Neural cell (in vitro differentiated cells): ENCODE data around the gene HOXC12. TPM values are rescaled to one million over a fixed set of nuclear protein-coding genes. Genes with fewer than 3 reads are reported as not detected.

Source experiments
- H2AFZ ChIP-seq: fragments of 200-600, 300-800 bp; sonication (generic), shearing (Covaris generic); 2 replicates; pipeline ENCODE4 v1.6.0; 2014; ENCODE audit warnings: low read depth, mild to moderate bottlenecking, antibody characterized with exemption, low read length, moderate library complexity
- H3F3A ChIP-seq: fragments of 200-600 bp; shearing (Covaris generic); 2 replicates; pipeline ENCODE4 v1.6.1; 2016; ENCODE audit warnings: mild to moderate bottlenecking, moderate library complexity, mixed read lengths, antibody characterized with exemption, low read length; ENCODE audit not compliant: insufficient read depth, poor library complexity, severe bottlenecking
- H3K27ac ChIP-seq: fragments of 200-600, 300-800 bp; sonication (generic), shearing (Covaris generic); 2 replicates; pipeline ENCODE4 v1.5.1; 2014; ENCODE audit warnings: mild to moderate bottlenecking, low read length, moderate library complexity
- H3K27me3 ChIP-seq: fragments of 300-800, 200-600 bp; sonication (generic), shearing (Covaris generic); 2 replicates; pipeline ENCODE4 v1.6.0; 2014; ENCODE audit warnings: mild to moderate bottlenecking, low read depth, low read length, moderate library complexity; ENCODE audit not compliant: insufficient read depth
- H3K36me3 ChIP-seq: fragments of 300-800, 200-600 bp; sonication (generic), shearing (Covaris generic); 2 replicates; pipeline ENCODE4 v1.5.1; 2014; ENCODE audit warnings: mild to moderate bottlenecking, antibody characterized with exemption, low read length, moderate library complexity; ENCODE audit not compliant: insufficient read depth
- H3K4me2 ChIP-seq: fragments of 300-800, 200-600 bp; sonication (generic), shearing (Covaris generic); 2 replicates; pipeline ENCODE4 v1.6.0; 2014; ENCODE audit warnings: mild to moderate bottlenecking, low read length
- H3K4me3 ChIP-seq: fragments of 300-800, 200-600 bp; sonication (generic), shearing (Covaris generic); 2 replicates; pipeline ENCODE4 v1.5.1; 2014; ENCODE audit warnings: mild to moderate bottlenecking, low read length, moderate library complexity
- H3K79me2 ChIP-seq: fragments of 200-600 bp; shearing (Covaris generic); replicated peaks from 2 replicates; pipeline ENCODE4 v1.6.0; 2014; ENCODE audit warnings: mild to moderate bottlenecking, low read length, moderate library complexity; ENCODE audit not compliant: insufficient read depth
- H3K9ac ChIP-seq: fragments of 300-800, 200-600 bp; sonication (generic), shearing (Covaris generic); 2 replicates; pipeline ENCODE4 v1.6.1; 2016; ENCODE audit warnings: mild to moderate bottlenecking, low read length, mixed read lengths
- H3K9me2 ChIP-seq: fragments of 200-600 bp; shearing (Covaris generic); 2 replicates; pipeline ENCODE4 v1.6.1; 2016; ENCODE audit warnings: mild to moderate bottlenecking, low read length, mixed read lengths; ENCODE audit not compliant: insufficient read depth
- H3K9me3 ChIP-seq: fragments of 200-600, 300-800 bp; sonication (generic), shearing (Covaris generic); 2 replicates; pipeline ENCODE4 v1.6.1; 2016; ENCODE audit warnings: mild to moderate bottlenecking, mixed run types, low read length, moderate library complexity, mixed read lengths
- H4K20me1 ChIP-seq: fragments of 200-600 bp; shearing (Covaris generic); 2 replicates; pipeline ENCODE4 v1.6.1; 2016; ENCODE audit warnings: mild to moderate bottlenecking, mixed run types; ENCODE audit not compliant: insufficient read depth
- EP300 ChIP-seq: fragments of 450-650 bp; conservative IDR thresholded peaks from 2 replicates; pipeline ENCODE4 v1.6.1; 2014; ENCODE audit warnings: antibody characterized with exemption, mild to moderate bottlenecking, moderate library complexity; ENCODE audit not compliant: poor library complexity, severe bottlenecking
- EZH2 ChIP-seq: fragments of 200-600, 300-800 bp; shearing (Covaris generic), sonication (generic); IDR thresholded peaks from 2 replicates; pipeline ENCODE4 v1.6.1; 2014; ENCODE audit warnings: antibody characterized with exemption, low read length, borderline replicate concordance, mild to moderate bottlenecking; ENCODE audit not compliant: insufficient read depth, poor library complexity, severe bottlenecking
- MXI1 ChIP-seq: fragments of 450-650 bp; conservative IDR thresholded peaks from 2 replicates; pipeline ENCODE4 v1.6.1; 2014; ENCODE audit warnings: antibody characterized with exemption, mild to moderate bottlenecking; ENCODE audit not compliant: poor library complexity, severe bottlenecking
- POLR2AphosphoS5 ChIP-seq: IDR thresholded peaks from 2 replicates; pipeline ENCODE4 v1.6.1; 2012
- RAD21 ChIP-seq: fragments of 450-650 bp; conservative IDR thresholded peaks from 2 replicates; pipeline ENCODE4 v1.6.1; 2014; ENCODE audit warnings: antibody characterized with exemption, mild to moderate bottlenecking, moderate library complexity
- SMC3 ChIP-seq: fragments of 450-650 bp; conservative IDR thresholded peaks from 2 replicates; pipeline ENCODE4 v1.6.1; 2014; ENCODE audit warnings: antibody characterized with exemption, mild to moderate bottlenecking, moderate library complexity; ENCODE audit not compliant: poor library complexity
- TAF1 ChIP-seq: IDR thresholded peaks from 2 replicates; pipeline ENCODE4 v1.6.1; 2012; ENCODE audit warnings: low read depth
- polyA plus RNA-seq: library from polyadenylated mRNA; depleted of rRNA; stranded (reverse); fragments of >200 nt; gene quantifications from 2 replicates; pipeline ENCODE4 v1.2.3, GENCODE V29; 2014
- TF ChIP-seq, protein P1 (sequence below): fragments of 450-650 bp; IDR thresholded peaks from 2 replicates; pipeline ENCODE4 v1.5.1; 2014; ENCODE audit warnings: antibody characterized with exemption, mild to moderate bottlenecking, moderate library complexity; ENCODE audit not compliant: poor library complexity, severe bottlenecking
- TF ChIP-seq, protein P2 (sequence below): IDR thresholded peaks from 2 replicates; pipeline ENCODE4 v1.6.1; 2012; ENCODE audit warnings: borderline replicate concordance

Gene HOXC12
- polyA plus RNA-seq, 1 donor from 2014 or later, result not detected

DNA sequence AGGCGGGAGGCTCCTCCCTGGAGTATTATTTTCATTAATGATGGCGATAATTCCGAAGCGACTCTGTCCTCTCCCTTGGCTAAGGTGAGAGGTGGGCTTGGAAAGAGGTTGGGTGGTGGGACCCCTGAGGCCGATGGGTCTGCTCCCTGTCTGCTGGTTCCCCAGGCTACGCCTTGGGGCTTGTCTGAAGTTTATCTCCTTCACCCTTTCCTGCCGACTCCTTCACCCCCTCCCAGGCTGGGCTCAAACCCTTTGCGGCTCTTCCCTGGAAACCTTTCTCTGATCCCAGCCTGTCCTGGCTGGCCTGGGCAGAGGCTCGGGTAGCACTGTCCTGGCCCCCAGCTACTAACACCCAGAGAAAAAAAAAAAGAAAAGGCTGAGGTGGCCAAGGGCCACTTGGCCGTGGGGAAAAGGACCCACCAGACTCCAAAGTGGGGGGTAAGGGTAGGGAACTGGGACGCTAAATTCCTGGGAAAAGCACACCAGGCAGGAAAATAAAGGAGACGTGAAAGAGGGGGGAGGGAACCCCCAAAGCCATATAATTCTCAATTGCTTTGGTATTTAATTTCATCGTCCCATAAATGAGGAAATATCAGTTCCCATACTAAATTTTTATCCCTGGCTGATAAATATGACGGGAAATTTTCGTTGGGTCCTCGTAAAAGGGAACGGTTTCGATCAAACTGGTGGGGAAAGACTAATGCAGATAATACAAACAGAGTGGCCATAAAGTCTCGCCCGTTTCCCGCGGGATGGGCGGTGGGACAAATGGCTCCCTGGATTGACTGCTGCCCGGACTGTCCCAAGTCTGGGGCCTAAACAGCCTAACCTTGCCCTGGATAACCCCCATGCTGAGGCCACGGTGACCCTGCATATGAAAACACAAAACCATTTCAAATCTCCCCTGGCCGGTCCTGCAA lies 28.2 kb downstream of the HOXC12 start:
- Histone ChIP-seq H3K4me2 (no peak overlapping the region), H4K20me1 (no peaks in the 10 kb centered on the region), H3K27ac (no peak overlapping the region), H3F3A (no peaks in the 10 kb centered on the region), H3K9ac (no peak overlapping the region), H3K4me3 (no peak overlapping the region), H2AFZ (no peak overlapping the region), H3K27me3 (peaks cover 99% of the 10 kb centered on the region), H3K79me2 (no peaks in the 10 kb centered on the region), H3K9me2 (no peaks in the 10 kb centered on the region), H3K36me3 (no peaks in the 10 kb centered on the region), H3K9me3 (no peaks in the 10 kb centered on the region)
- TF ChIP-seq POLR2AphosphoS5, result no peak
- TF ChIP-seq EP300, result no peak
- TF ChIP-seq EZH2, result no peak
- TF ChIP-seq, protein P1, sequence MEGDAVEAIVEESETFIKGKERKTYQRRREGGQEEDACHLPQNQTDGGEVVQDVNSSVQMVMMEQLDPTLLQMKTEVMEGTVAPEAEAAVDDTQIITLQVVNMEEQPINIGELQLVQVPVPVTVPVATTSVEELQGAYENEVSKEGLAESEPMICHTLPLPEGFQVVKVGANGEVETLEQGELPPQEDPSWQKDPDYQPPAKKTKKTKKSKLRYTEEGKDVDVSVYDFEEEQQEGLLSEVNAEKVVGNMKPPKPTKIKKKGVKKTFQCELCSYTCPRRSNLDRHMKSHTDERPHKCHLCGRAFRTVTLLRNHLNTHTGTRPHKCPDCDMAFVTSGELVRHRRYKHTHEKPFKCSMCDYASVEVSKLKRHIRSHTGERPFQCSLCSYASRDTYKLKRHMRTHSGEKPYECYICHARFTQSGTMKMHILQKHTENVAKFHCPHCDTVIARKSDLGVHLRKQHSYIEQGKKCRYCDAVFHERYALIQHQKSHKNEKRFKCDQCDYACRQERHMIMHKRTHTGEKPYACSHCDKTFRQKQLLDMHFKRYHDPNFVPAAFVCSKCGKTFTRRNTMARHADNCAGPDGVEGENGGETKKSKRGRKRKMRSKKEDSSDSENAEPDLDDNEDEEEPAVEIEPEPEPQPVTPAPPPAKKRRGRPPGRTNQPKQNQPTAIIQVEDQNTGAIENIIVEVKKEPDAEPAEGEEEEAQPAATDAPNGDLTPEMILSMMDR, result no peak
- no peak for TF ChIP-seq SMC3
- no peak for TF ChIP-seq TAF1
- no peak for TF ChIP-seq MXI1
- TF ChIP-seq, protein P2, sequence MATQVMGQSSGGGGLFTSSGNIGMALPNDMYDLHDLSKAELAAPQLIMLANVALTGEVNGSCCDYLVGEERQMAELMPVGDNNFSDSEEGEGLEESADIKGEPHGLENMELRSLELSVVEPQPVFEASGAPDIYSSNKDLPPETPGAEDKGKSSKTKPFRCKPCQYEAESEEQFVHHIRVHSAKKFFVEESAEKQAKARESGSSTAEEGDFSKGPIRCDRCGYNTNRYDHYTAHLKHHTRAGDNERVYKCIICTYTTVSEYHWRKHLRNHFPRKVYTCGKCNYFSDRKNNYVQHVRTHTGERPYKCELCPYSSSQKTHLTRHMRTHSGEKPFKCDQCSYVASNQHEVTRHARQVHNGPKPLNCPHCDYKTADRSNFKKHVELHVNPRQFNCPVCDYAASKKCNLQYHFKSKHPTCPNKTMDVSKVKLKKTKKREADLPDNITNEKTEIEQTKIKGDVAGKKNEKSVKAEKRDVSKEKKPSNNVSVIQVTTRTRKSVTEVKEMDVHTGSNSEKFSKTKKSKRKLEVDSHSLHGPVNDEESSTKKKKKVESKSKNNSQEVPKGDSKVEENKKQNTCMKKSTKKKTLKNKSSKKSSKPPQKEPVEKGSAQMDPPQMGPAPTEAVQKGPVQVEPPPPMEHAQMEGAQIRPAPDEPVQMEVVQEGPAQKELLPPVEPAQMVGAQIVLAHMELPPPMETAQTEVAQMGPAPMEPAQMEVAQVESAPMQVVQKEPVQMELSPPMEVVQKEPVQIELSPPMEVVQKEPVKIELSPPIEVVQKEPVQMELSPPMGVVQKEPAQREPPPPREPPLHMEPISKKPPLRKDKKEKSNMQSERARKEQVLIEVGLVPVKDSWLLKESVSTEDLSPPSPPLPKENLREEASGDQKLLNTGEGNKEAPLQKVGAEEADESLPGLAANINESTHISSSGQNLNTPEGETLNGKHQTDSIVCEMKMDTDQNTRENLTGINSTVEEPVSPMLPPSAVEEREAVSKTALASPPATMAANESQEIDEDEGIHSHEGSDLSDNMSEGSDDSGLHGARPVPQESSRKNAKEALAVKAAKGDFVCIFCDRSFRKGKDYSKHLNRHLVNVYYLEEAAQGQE, result no peak
- no peak for TF ChIP-seq RAD21

DNA sequence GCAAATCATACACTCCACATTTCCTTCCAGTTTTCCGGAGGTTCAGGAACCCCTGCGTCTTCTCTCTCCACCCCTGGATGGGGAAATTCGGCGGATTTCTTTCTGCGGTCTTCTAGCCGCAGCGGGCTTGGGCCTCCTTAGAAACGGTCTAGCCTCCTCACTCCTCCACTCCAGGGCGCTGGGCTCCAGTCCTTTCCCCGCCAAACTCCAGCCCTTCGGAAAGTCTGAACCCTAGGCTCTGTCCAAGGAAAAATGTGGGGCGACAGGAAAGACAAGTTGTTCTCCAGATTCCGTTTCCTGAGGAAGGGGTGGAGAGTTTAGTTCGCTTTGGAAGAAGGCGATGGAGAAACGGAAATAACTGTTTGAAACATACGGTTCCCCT lies 28.9 kb downstream of the HOXC12 start:
- TF ChIP-seq, protein P1, result no peak
- no peak for TF ChIP-seq EZH2
- no peak for TF ChIP-seq POLR2AphosphoS5
- no peak for TF ChIP-seq TAF1
- TF ChIP-seq, protein P2, result no peak
- TF ChIP-seq MXI1, result no peak
- no peak for TF ChIP-seq RAD21
- no peak for TF ChIP-seq EP300
- no peak for TF ChIP-seq SMC3
- Histone ChIP-seq H3K4me3 (no peak overlapping the region), H3K9me2 (no peaks in the 10 kb centered on the region), H2AFZ (no peak overlapping the region), H3K4me2 (no peak overlapping the region), H3K9ac (no peak overlapping the region), H3F3A (no peaks in the 10 kb centered on the region), H3K36me3 (no peaks in the 10 kb centered on the region), H4K20me1 (no peaks in the 10 kb centered on the region), H3K79me2 (no peaks in the 10 kb centered on the region), H3K27ac (no peak overlapping the region), H3K9me3 (no peaks in the 10 kb centered on the region), H3K27me3 (peaks cover 100% of the 10 kb centered on the region)
